Hematopoietic multipotent progenitor cell treated with erythropoietin and hydrocortisone succinate and interleukin-3 and kit ligand, for 8 days (in vitro differentiated cells): ENCODE measurements around the gene OR10C1.

ENCODE experiments used
- DNase-seq: peaks from one replicate; pipeline ENCODE4 v3.0.0-alpha.2; 2015

The OR10C1 gene

GRCh38 chr6:29479560-29479959, 40.5 kb downstream of the OR10C1 start:
- no peak for DNase-seq

DNA sequence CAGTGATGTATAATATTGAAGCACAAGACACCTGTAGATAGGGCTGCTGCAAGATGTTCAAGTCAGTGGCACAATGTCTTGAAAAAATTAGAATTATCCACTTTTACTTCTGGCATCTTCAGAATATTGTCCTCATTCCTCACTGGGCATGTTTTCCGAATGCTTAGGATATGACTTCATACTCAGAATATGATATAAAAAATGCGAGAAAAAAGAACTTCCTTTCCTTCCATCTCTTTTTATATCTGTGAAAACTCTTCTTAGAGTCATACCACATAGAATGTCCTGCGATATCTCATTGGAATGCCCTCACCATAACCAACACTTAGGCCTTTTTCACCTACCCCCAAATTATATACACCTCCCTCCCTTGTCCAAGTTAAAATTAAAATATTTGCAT, 44.1 kb downstream of the OR10C1 start:
- no peak for DNase-seq

- no peak for DNase-seq
Observed at GRCh38 chr6:29483735-29484134, 44.6 kb downstream of the OR10C1 start.

- peak; percentile 44 for DNase-seq
Observed at GRCh38 chr6:29486577-29486976, 47.5 kb downstream of the OR10C1 start.

- no peak for DNase-seq
Observed at GRCh38 chr6:29487131-29487530, 48.0 kb downstream of the OR10C1 start.

- DNase-seq, result no peak
Observed at GRCh38 chr6:29487660-29488059, 48.6 kb downstream of the OR10C1 start, which contains the start of gene MAS1L. TSS of gene MAS1L (minus strand) at chr6:29487956. CDS start at chr6:29487902, 54 bp downstream.

- no peak for DNase-seq
Observed at GRCh38 chr6:29488874-29489273, 49.8 kb downstream of the OR10C1 start.

DNA sequence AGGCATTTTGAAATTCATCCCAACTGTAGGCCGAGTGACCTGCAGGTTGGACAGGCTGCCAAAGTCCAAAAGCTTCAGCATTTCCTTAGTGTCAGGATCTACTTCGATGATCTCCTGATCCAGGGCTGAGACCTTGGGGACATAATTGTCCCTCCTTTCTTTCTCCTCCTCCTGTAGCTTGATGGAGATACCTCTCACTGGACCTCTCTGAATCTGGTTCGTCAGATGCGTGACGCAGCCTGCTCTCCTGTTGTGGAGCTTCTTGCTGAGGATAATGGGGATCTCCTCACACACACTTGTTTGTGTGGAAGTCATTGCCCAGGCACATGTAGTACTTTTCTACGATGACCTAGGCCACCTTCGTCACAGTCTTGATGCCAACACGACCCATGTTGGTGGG, 50.2 kb downstream of the OR10C1 start:
- DNase-seq, result no peak

DNA sequence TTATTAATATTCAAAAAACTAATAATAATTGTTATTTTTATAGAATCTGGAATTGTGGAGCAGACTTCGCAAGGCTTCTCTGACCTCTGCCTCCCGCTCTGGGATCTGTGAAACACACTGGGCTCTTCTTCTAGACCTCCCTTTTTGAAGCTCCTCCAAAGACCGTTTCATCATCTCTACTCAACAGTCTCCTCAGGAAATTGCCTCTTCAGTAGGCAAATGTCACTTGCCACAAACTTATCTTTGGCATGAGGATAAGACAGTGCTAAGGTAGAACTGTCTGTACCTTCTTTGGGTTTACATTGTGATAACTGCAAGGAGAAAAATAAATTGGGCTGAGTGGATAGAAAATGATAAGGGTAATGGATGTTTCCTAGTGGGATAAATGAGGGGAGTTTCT, 50.9 kb downstream of the OR10C1 start:
- DNase-seq, result peak; percentile 27

- DNase-seq, result peak; percentile 69
Observed at GRCh38 chr6:29490552-29490951, 51.4 kb downstream of the OR10C1 start.
